Astrocyte of the cerebellum (primary cell): Measurements from ENCODE around the gene AKT1S1.

Experiments
- DNase-seq: peaks from one replicate; pipeline ENCODE4 v3.0.0-alpha.2; 2011; ENCODE audit warnings: low read depth
- H3K4me3 ChIP-seq: 2 replicates; pipeline ENCODE4 v1.5.1; 2011; ENCODE audit warnings: mild to moderate bottlenecking, low read depth, low read length, moderate library complexity
- CTCF ChIP-seq: IDR thresholded peaks from 2 replicates; pipeline ENCODE4 v1.5.1; 2012; ENCODE audit warnings: low read length, low read depth, moderate library complexity, mild to moderate bottlenecking; ENCODE audit errors: missing control alignments
- in situ Hi-C: cut with HindIII; loops from 2 replicates; pipeline ENCODE4 v1.10.0; 2017; ENCODE audit warnings: low sequenced_read_pairs

Gene AKT1S1

GRCh38 chr19:49912965-49913685, 36.0 kb upstream of the AKT1S1 start:
- no peak for TF ChIP-seq CTCF
- DNase-seq = no peak
- no peak overlapping the region for H3K4me3 ChIP-seq
- in situ Hi-C loops = loop anchor here (5.0 kb wide), 1 partner anchor 94 kb away; no protein-coding TSS in a partner anchor

- TF ChIP-seq CTCF = no peak
- in situ Hi-C loops = loop anchor here (5.0 kb wide), 1 partner anchor 96 kb away; no protein-coding TSS in a partner anchor
- no peak for DNase-seq
- H3K4me3 ChIP-seq = no peak overlapping the region
These were observed 34.4 kb upstream of the AKT1S1 start for GRCh38 chr19:49911381-49912145.

- H3K4me3 ChIP-seq = no peak overlapping the region
These were observed 33.0 kb upstream of the AKT1S1 start for GRCh38 chr19:49910179-49910578.

DNA sequence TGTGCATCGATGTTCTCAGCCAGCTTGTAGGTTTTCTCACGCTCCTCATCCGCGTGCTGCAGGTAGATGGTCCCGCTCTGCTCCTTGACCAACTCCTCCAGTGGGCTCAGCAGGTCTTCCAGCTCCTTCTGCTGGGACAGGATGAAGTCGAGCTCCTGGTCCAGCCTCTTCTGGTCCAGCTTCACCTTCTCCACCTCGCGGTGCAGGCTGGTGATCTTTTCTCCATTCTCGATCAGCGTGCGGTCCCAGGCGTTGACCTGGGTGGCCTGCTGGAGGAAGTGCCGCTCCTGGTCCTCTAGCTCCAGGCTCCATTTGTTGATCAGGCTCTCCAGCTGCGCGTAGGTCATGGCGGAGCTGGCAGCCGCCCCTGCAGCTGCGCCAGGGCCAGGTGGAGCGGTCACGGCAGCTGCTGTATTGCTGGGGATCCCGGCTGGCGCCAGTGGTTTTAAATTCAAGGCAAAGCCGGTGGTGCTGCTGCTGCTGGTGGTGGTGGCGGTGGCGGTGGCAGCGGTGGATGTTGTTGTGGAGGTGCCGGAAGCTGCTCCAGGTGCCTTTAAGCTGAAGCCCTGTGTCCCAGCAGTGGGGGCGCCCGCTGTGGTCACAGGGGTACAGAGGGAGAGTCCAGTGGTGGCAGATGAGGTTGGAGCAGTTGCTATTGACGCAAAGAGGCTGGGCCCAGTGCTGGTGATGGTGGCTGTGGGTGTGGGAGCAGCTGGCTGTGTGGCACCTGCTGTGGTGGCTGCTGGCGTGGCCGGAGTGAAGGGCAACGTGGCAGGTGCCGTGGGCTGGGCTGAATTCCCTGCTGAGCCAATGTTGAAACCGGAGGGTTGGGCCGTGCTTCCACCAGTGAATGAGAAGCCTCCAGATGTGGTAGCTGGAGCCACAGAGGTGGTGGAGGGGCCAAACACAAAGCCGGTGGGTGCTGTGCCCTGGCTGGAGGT, 31.6 kb upstream of the AKT1S1 start:
- in situ Hi-C loops = no loop called here
- no peak for TF ChIP-seq CTCF
- DNase-seq = no peak
- no peak overlapping the region for H3K4me3 ChIP-seq

More at GRCh38 chr19:49910179-49910578, 33.0 kb upstream of the AKT1S1 start:
- DNase-seq = no peak
- in situ Hi-C loops = loop anchor here (5.0 kb wide), 1 partner anchor 97 kb away; no protein-coding TSS in a partner anchor
- no peak for TF ChIP-seq CTCF

GRCh38 chr19:49907745-49908446, 30.7 kb upstream of the AKT1S1 start:
- TF ChIP-seq CTCF = no peak
- in situ Hi-C loops = no loop called here
- DNase-seq = no peak
- H3K4me3 ChIP-seq = no peak overlapping the region
